Activated naive CD4-positive, alpha-beta T cell treated with anti-CD3 and anti-CD28 coated beads for 36 hours (primary cell): ENCODE data around the gene LILRA5. TPM values are rescaled to one million over a fixed set of nuclear protein-coding genes. Genes with fewer than 3 reads are reported as not detected.
"Not testable (repeated sequence)": the region's sequence is repeated elsewhere in the genome, so short reads cannot be mapped to it uniquely, and the experiment has no call there.

ENCODE experiments used
- CTCF ChIA-PET: fragments of 350-600 bp; sonication (Branson Sonifier 250); formaldehyde crosslinking; loops from one replicate; lab custom pipeline; 2021; ENCODE audit warnings: antibody characterized with exemption; lab: Charles Lee
- DNase-seq: peaks from one replicate; pipeline ENCODE4 v3.0.0-alpha.2; 2020
- H3K27ac Mint-ChIP-seq: one replicate; pipeline ENCODE4 v1.8.0; 2021; ENCODE audit warnings: mild to moderate bottlenecking, mixed read lengths
- H3K27me3 Mint-ChIP-seq: one replicate; pipeline ENCODE4 v1.8.0; 2021; ENCODE audit warnings: low read depth, mixed read lengths
- H3K36me3 Mint-ChIP-seq: one replicate; pipeline ENCODE4 v1.8.0; 2021; ENCODE audit warnings: low read depth, mixed read lengths
- H3K4me1 Mint-ChIP-seq: one replicate; pipeline ENCODE4 v1.8.0; 2021; ENCODE audit warnings: low read depth, mixed read lengths
- H3K4me3 Mint-ChIP-seq: one replicate; pipeline ENCODE4 v1.8.0; 2021; ENCODE audit warnings: mild to moderate bottlenecking, moderate library complexity, mixed read lengths
- H3K9me3 Mint-ChIP-seq: one replicate; pipeline ENCODE4 v1.8.0; 2021; ENCODE audit warnings: mixed read lengths
- intact Hi-C: fragments of 100-400 bp; cut with micrococcal nuclease; formaldehyde crosslinking; loops from one replicate; pipeline ENCODE4 v1.15.1; 2023
- total RNA-seq, 2 experiments: library from RNA; stranded (reverse); gene quantifications; one replicate each; pipeline ENCODE4 v1.2.3, GENCODE V29; 2021

LILRA5 gene
- total RNA-seq, 2 experiments from 2014 or later, result not detected

DNA sequence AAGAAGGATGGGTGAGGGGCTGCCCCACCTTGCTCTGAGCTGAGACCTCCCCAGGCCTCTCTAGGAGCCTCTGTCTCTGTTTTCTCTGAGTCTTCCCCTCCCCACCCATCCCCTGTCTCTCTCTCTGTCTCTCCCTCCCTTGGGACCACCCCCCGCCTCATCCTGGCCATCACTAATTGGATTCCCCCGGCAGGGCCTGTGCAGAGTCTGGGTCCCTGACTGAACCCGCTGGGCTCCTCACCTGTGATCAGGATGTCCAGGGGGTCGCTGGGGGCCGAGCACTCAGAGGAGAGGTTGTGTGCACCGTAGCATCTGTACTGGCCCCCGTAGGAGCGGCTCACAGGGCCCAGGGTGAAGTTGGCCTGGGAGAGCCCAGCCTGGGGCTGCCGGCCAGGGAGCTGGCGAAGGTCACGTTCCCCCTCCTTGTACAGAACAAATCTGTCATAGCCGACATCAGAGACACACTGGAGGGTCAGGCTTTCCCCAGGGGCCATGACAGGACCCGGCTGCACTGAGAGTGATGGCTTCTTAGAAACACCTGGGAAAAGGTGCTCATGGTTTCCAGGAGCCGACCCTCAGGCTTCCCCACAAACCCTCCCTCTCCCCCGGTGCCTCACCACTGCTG lies 34.3 kb downstream of the LILRA5 start:
- H3K4me3 Mint-ChIP-seq, H3K4me1 Mint-ChIP-seq, CTCF ChIA-PET, H3K9me3 Mint-ChIP-seq, DNase-seq, intact Hi-C loops, H3K27ac Mint-ChIP-seq, H3K36me3 Mint-ChIP-seq: not testable (repeated sequence)
- peaks cover 36% of the 10 kb centered on the region for H3K27me3 Mint-ChIP-seq

DNA sequence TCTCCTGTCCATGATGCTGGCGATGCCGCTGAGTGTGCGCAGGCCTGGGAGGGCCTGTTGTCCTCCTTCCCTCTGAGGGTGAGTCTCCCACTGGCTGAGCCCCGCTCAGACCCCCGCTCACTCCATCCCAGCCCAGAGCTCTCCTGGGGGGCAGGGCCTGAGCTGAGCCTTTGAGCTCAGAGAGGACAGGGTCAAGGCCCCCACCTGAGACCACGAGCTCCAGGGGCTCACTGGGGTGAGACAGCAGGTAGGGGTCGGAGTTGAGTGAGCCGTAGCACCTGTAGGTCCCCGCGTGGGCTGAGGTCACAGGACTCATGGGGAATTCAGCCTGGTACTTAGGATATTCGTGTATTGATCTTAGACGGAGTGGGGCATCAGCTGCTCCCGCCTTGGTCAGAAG lies 34.9 kb downstream of the LILRA5 start:
- CTCF ChIA-PET, H3K4me1 Mint-ChIP-seq, H3K27ac Mint-ChIP-seq, H3K9me3 Mint-ChIP-seq, H3K36me3 Mint-ChIP-seq, intact Hi-C loops, DNase-seq, H3K4me3 Mint-ChIP-seq: not testable (repeated sequence)
- peaks cover 36% of the 10 kb centered on the region for H3K27me3 Mint-ChIP-seq

- DNase-seq, H3K27ac Mint-ChIP-seq, H3K4me1 Mint-ChIP-seq, H3K9me3 Mint-ChIP-seq, H3K4me3 Mint-ChIP-seq, CTCF ChIA-PET, H3K36me3 Mint-ChIP-seq, intact Hi-C loops: not testable (repeated sequence)
- H3K27me3 Mint-ChIP-seq, result peaks cover 34% of the 10 kb centered on the region
Measured at GRCh38 chr19:54277111-54277615, 35.8 kb downstream of the LILRA5 start.

- H3K4me1 Mint-ChIP-seq, result no peaks in the 10 kb centered on the region
Measured at GRCh38 chr19:54275951-54276350, 37.0 kb downstream of the LILRA5 start.

DNA sequence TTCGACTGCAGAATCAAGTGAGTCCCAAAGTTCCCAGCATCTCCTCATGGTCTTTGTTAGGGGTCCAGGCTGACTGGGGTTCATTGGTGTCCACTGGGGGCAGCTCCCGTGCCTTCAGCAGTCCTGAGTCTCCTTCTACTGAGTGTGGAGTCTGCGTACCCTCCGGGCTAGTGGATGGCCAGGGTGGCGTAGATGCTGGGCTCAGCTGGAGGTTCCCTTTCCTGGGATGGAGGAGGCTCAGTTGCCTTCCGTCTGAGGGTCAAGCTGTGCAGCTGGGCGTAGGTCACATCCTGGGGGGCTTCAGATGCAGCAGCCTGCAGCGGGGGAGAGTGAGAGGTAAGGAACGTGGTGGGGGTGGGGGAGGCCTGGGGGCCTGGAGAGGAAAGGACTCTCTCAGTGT lies 38.5 kb downstream of the LILRA5 start:
- H3K9me3 Mint-ChIP-seq, DNase-seq, H3K36me3 Mint-ChIP-seq, H3K4me1 Mint-ChIP-seq, H3K4me3 Mint-ChIP-seq, intact Hi-C loops, H3K27ac Mint-ChIP-seq: not testable (repeated sequence)
- CTCF ChIA-PET, result interaction anchor here (0.6 kb wide), 1 partner anchor 9 kb away, joined by 3 read pairs; no protein-coding TSS in a partner anchor
- peaks cover 18% of the 10 kb centered on the region for H3K27me3 Mint-ChIP-seq

More at GRCh38 chr19:54275951-54276350, 37.0 kb downstream of the LILRA5 start:
- H3K27ac Mint-ChIP-seq, result no peak overlapping the region
- intact Hi-C loops, result no loop called here
- H3K4me3 Mint-ChIP-seq, result no peak overlapping the region
- DNase-seq, result no peak
- H3K9me3 Mint-ChIP-seq, result no peaks in the 10 kb centered on the region
- H3K27me3 Mint-ChIP-seq, result peaks cover 31% of the 10 kb centered on the region
- no peaks in the 10 kb centered on the region for H3K36me3 Mint-ChIP-seq
- CTCF ChIA-PET, result no interaction called here

DNA sequence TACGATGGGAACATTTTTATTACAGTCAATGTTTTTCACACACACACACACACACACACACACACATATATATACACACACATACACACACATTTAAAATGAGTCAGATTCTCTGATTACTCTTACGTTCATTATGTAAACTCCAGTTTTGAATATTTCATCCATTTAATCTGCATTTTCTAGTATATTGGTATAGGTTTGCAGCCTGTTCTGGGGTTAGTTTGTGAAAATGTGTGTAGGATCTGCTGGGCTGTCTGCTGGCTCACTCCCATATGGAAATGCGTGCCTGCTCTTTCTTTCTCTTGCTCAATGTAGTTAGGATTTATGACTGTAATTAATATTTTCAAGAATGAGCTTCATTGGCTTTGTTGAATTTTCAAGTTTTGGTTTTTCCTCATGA lies 39.1 kb downstream of the LILRA5 start:
- Mint-ChIP-seq H3K9me3 (no peaks in the 10 kb centered on the region), H3K27ac (no peak overlapping the region), H3K4me3 (no peak overlapping the region), H3K4me1 (no peaks in the 10 kb centered on the region), H3K36me3 (no peaks in the 10 kb centered on the region), H3K27me3 (peaks cover 13% of the 10 kb centered on the region)
- CTCF ChIA-PET, result interaction anchor here (0.6 to 0.8 kb wide), 2 partner anchors 8 to 1144 kb away, joined by 3 read pairs; no protein-coding TSS in a partner anchor
- DNase-seq, result no peak
- intact Hi-C loops, result no loop called here

DNA sequence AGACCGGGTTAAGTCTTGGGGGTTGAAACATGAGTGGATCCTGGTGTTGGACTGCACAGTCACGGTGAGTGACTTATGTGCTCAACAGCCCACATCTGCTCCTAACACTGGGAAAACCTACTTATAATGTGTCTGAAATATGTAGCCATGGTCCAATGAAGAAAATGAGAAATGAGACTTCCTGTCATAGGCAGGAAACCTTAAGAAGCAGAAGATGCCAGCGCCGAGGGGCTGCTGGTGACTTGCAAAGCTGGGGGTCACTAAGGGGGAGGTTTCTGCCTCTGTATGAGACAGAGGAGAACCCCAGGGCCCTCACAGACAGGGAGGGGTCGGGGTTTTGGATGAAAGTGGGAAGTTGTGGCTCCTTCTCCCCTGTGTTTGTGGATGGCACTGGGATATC lies 40.8 kb downstream of the LILRA5 start:
- CTCF ChIA-PET, H3K9me3 Mint-ChIP-seq, H3K4me3 Mint-ChIP-seq, H3K27ac Mint-ChIP-seq, H3K36me3 Mint-ChIP-seq, DNase-seq, H3K4me1 Mint-ChIP-seq, intact Hi-C loops: not testable (repeated sequence)
- H3K27me3 Mint-ChIP-seq, result peaks cover 10% of the 10 kb centered on the region

DNA sequence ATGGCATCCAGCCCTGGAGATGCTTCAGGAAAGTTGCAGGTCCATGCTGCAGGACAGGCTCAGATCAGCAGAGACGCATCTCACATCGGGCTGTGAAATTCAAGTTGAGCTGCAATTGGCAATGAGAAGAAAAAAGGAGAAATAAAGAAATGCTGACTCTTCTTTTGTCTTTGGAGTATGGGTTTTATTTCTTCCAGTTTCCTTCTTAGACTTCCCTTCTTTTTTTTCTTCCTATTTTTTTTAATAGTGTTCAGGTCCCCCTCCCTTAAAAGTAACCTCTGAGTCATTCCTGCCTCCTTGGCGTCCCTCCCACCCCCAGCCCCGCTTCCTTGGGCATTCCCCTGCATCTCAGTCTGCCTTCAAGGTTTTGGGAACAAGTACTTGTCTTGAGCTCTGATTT lies 41.4 kb downstream of the LILRA5 start:
- H3K9me3 Mint-ChIP-seq, intact Hi-C loops, DNase-seq, H3K36me3 Mint-ChIP-seq, H3K4me1 Mint-ChIP-seq, H3K4me3 Mint-ChIP-seq, CTCF ChIA-PET, H3K27ac Mint-ChIP-seq: not testable (repeated sequence)
- peaks cover 10% of the 10 kb centered on the region for H3K27me3 Mint-ChIP-seq

DNA sequence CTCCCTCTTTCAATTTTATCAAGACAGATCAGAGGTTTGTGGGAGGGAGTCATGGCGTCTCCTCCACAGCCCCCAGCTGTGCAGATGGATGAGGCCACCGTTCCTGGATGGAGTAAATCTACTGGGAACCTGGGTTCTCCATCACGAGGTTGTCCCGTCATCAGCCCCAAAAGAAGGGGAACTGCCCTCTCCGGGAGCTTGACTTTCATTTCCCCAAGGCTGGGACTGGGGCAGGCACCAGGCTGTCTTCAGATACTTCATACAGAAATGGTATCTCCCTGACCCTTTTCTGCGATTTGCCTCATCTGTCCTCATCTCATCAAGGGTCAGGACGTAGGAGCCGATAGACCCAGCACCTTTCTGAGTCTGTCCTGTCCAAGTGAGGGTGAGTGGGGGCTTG lies 41.9 kb downstream of the LILRA5 start:
- peaks cover 10% of the 10 kb centered on the region for H3K27me3 Mint-ChIP-seq
- CTCF ChIA-PET, result interaction anchor here (0.6 kb wide), 1 partner anchor 214 kb away, joined by 3 read pairs; no protein-coding TSS in a partner anchor
- no peak overlapping the region for H3K4me3 Mint-ChIP-seq
- no peak for DNase-seq
- H3K27ac Mint-ChIP-seq, result no peak overlapping the region
- no peaks in the 10 kb centered on the region for H3K36me3 Mint-ChIP-seq
- no peaks in the 10 kb centered on the region for H3K4me1 Mint-ChIP-seq
- intact Hi-C loops, result no loop called here
- no peaks in the 10 kb centered on the region for H3K9me3 Mint-ChIP-seq

- CTCF ChIA-PET, result interaction anchor here (0.6 to 1.2 kb wide), 3 partner anchors 50 to 1235 kb away, joined by 3 to 7 read pairs (median 3); no protein-coding TSS in a partner anchor
- H3K36me3 Mint-ChIP-seq, result no peaks in the 10 kb centered on the region
- no peaks in the 10 kb centered on the region for H3K4me1 Mint-ChIP-seq
Measured at GRCh38 chr19:54268936-54269335, 44.0 kb downstream of the LILRA5 start.

GRCh38 chr19:54266133-54266532 lies 46.8 kb downstream of the LILRA5 start:
- DNase-seq, result peak; percentile 89
- CTCF ChIA-PET, result interaction anchor here (0.6 to 2.2 kb wide), 16 partner anchors 12 to 356 kb away, joined by 3 to 13 read pairs (median 4); partner anchors contain the start of gene MBOAT7
- peaks cover 6% of the 10 kb centered on the region for H3K27me3 Mint-ChIP-seq
- H3K4me3 Mint-ChIP-seq, result no peak overlapping the region
- H3K36me3 Mint-ChIP-seq, result no peaks in the 10 kb centered on the region
- no peaks in the 10 kb centered on the region for H3K9me3 Mint-ChIP-seq
- intact Hi-C loops, result loop anchor here (1.0 kb wide), 1 partner anchor 98 kb away; no protein-coding TSS in a partner anchor
- no peak overlapping the region for H3K27ac Mint-ChIP-seq
- H3K4me1 Mint-ChIP-seq, result no peaks in the 10 kb centered on the region

More at GRCh38 chr19:54268936-54269335, 44.0 kb downstream of the LILRA5 start:
- Mint-ChIP-seq H3K9me3 (no peaks in the 10 kb centered on the region), H3K27me3 (peaks cover 10% of the 10 kb centered on the region), H3K4me3 (no peak overlapping the region), H3K27ac (no peak overlapping the region)
- intact Hi-C loops, result no loop called here
- DNase-seq, result no peak

- Mint-ChIP-seq H3K27ac (no peak overlapping the region), H3K4me3 (no peak overlapping the region), H3K4me1 (no peaks in the 10 kb centered on the region), H3K36me3 (no peaks in the 10 kb centered on the region), H3K9me3 (no peaks in the 10 kb centered on the region), H3K27me3 (peaks cover 8% of the 10 kb centered on the region)
- intact Hi-C loops, result no loop called here
- no peak for DNase-seq
- CTCF ChIA-PET, result no interaction called here
Measured at GRCh38 chr19:54262470-54262869, 50.5 kb downstream of the LILRA5 start.

- Mint-ChIP-seq H3K4me3 (no peak overlapping the region), H3K27me3 (peaks cover 8% of the 10 kb centered on the region), H3K36me3 (no peaks in the 10 kb centered on the region), H3K4me1 (no peaks in the 10 kb centered on the region), H3K9me3 (no peaks in the 10 kb centered on the region), H3K27ac (no peak overlapping the region)
- no peak for DNase-seq
- intact Hi-C loops, result no loop called here
- CTCF ChIA-PET, result interaction anchor here (1.0 kb wide), 1 partner anchor 129 kb away, joined by 3 read pairs; no protein-coding TSS in a partner anchor
Measured at GRCh38 chr19:54262066-54262465, 50.9 kb downstream of the LILRA5 start.
